Measurements from ENCODE around the gene PLB1.
A peak's percentile ranks its signal among the peaks of the same experiment; 100 is the strongest.

The PLB1 gene

DNA sequence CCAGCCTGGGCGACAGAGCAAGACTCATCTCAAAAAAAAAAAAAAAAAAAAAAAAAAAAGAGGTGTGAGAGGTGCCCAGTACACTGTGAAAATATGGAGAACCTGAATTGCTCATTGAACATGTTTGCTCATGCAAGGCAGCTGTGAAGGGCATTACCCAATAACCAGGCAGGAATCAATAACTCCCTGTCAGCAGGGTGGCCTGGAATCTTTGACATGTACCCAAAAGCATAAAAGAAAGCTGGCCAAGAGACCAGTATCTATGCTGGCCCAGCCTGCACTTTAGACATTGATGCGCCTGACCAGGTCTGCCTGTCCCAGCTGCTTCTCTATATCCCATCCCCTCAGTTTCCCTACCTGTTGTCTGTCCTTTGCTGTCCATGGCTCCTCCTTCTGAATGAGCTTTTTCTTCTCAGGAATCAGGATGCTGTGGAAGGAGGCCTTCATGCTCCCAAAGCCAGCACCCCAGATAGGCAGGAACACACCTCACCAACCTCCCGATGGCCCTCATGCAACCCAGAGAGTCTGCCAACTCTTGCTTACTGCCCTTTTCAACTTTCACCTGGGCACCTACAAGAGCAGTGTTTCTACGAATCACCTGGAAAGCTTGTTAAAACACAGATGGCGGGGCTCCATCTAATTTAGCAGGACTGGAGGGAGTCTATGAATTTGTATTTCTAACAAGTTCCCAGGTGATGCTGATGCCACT lies 172.4 kb downstream of the PLB1 start:
- no peak for DNase-seq (ENCODE audit: low read depth)

DNA sequence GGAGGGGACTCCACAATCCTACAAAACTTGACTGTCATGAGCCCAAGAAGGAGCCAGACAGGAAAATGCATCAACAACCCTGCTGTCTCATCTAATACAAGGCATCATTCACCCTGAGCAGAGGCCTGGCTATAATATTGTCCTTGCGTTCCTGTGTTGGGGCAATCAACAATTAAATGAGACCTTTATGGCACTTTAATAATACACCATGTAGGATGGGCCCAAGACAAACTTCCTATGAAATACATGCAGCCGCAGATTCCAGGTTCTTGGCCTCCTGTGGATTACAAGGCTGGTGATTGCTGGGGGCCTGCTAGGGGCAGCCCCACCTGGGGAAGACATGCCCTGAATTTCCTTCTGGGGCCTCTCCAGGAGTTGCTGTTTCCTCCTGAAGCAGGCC lies 173.0 kb downstream of the PLB1 start:
- DNase-seq (ENCODE audit: low read depth), result no peak

DNA sequence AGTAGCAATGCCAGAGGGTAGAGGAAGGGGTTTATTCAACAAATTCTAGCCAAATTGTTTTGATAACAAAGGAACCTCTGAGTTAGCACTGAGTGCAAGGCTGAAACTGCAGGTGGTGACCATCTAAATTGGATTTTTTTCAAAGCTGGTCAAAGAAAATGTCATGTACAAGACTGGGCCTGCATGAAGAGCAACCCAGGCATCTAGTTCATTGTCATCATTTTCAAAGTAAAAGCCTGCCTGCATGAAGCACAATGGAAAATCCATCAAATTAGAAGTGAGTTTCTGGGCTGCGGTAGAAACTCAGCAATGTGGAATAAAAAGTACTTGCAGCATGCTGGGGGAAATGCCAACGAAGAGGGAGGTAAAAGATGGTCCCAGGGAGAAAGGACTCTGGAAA lies 175.0 kb downstream of the PLB1 start:
- DNase-seq (ENCODE audit: low read depth), result no peak

DNA sequence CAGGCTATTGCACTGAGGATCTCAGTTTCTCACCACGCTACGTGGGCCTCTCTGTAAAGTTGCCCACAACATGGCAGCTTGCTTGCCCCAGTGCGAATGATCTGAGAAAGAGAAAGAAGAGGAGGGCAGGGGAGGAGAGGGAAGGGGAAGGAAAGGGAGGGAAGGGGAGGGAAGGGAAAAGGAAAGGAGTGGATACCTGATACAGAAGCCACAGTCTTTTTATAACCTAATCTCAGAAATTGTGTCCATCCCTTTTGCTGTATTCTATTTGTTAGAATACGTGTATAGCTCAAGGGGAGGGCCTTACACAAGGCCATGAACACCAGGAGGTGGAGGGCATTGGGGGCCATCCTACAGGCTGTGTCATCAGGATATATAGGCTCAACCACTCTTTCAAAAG lies 177.5 kb downstream of the PLB1 start:
- no peak for DNase-seq (ENCODE audit: low read depth)

DNA sequence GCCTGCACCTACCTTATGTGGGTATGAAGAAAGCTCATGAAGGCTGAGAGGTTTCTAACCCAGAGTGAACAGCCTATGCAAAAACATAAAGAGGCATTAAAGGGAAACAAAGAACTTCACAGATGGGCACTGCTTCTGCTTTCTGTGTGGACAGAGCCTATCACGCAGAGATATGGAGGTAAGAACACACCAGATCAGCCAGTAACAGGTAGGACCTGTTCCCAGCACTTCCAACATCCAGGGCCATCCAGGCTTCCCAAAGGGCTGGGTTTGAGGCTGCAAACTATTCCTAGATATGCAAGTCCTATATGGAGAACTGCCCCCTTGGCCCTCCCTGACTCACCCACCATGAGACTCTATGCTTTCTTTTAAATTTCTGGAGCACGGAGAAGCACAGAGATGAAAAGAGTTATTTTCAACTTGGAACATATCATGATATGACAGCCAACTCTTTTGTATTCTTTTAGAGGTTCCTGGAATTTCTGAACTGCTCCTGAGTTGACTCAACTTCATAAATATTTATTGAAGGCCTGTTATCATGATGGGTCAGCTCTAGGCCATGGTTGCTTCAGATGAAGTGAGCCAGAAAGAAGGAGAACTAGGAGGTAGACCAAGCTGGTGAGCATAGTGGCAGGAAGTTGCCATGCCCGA lies 178.3 kb downstream of the PLB1 start:
- no peak for DNase-seq (ENCODE audit: low read depth)

DNA sequence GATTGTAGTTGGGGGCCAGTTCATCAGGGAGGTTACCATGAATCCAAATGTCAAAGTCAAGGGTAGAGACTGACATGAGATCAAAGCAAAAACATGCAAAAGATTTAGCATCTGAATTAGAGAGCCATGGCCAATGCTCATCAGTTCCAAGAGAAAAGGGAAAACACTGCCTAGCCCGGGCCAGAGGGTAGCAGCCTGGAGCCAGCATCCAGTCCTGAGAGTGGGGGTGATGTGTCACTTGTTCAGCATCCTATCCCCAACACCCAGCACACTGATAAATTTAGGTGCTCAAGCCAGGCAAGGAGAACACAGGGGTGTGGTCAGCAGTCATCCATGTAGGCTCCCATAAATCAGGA lies 178.8 kb downstream of the PLB1 start:
- no peak for DNase-seq (ENCODE audit: low read depth)

DNA sequence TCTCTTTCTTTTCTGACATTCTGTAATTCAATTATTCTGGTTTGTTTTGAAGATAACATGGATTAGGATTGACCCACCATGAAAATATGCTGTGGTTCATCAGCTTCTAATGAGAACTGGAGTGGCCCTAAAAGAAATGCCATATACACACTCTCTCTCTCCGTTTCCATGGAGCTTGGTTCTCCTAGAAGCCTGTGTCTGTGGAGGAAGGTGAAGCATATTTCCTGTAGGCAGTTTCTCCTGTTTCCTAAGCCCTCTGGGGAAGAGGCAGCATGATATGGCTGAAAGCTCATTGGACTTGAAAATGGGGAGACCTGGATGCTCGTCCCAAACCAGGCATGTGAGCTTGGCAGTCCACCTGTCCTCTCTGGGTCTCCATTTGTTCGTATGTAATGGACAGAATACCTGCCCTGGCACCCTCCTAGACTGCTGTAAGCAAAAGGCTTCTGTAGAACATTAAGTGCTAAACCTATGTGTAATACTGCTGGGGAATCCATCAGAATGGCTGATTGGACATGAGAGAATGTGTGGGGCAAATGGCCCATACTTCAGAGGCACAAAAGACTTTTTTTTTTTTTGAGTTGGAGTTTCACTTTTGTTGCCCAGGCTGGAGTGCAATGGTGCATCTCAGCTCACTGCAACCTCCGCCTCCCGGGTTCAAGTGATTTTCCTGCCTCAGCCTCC lies 180.4 kb downstream of the PLB1 start:
- no peak for DNase-seq (ENCODE audit: low read depth)

DNA sequence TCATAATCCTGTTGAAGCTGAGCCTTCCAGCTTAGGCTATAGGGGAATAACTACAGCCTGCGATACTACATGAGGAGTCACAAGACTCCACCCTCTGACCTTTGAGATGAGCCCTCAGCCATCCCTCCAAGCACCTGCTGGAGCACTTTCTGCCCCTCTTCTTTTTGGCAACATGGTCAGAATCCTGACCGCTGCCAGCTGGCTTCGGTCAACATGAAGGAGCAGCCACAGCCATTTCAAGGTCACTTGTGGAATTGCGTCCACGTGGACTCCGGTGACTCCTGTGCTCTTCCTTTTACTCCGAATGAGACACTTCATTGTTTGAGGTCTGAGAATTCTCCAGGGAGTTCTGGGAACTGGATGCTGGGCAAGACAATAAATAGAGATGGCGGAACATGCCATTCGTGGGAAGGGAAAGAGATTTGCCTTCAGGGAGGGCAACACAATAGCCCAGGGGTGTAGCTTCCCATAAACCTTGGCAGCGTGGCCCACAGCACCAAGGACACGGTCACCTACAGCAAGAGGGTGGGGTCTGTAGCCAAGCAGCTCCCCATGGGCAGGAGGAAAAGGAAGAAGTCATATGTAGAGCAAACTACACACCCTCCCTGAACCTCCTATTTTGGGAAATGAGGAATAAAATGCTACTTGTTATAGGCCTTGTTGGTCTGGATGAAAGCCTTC lies 182.5 kb downstream of the PLB1 start:
- no peak for DNase-seq (ENCODE audit: low read depth)

DNA sequence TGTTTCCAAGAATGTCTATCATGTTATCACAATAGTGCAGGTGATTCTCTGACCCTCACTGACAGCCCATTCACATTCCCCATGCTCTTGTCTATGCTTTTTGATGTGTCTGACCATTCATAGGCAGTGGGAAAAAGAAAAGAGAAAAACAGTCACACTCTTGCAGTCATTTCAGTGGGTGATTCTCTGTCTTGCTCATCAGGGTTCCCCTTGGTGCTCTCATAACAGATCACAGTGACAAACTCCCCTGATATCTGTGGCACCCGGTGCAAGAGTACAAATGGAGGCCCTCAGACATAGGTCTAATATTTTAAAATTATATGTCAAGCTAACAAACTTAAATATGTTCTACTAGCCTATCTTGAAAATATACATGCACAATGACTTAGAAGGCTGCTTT lies 183.1 kb downstream of the PLB1 start:
- no peak for DNase-seq (ENCODE audit: low read depth)

DNA sequence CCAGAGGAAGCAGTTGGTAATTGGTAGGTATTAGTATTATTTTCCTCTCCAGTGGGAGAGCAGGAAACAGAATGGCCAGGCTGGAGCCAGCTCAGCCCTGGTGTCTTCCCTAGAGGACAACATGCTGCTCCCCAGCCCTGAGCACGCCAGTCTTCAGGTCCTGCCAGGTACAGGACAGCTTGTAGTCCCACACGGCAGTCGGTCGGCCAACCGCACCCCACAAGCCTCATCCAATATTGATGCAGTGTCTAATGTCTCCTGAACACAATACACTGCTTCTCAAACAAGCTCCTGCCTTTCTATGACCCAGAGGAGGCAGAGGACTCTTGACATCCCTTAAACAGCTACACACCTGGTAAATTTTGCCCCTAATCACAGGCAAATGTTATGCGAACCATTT lies 184.8 kb downstream of the PLB1 start:
- DNase-seq (ENCODE audit: low read depth), result no peak

DNA sequence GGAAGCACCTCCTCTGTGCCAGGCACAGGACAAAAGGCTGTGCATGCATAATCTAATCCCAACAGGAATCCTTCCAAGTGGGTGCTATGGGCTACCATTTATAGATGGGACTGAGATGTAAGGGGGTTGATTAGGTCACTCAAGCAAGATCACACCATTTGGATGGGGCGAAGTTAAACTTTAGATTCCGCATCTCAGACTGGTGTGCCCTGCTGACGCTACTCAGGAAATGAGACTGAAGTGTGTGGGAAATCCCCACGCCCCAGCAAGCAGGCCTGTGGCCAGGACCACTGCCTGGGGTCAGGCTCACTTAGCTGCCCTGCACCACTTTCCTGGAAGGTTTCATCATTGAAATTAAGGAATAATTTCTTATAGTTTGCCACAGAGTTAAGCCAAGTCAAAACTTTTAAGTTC lies 185.3 kb downstream of the PLB1 start:
- peak; percentile 56 for DNase-seq (ENCODE audit: low read depth)

DNA sequence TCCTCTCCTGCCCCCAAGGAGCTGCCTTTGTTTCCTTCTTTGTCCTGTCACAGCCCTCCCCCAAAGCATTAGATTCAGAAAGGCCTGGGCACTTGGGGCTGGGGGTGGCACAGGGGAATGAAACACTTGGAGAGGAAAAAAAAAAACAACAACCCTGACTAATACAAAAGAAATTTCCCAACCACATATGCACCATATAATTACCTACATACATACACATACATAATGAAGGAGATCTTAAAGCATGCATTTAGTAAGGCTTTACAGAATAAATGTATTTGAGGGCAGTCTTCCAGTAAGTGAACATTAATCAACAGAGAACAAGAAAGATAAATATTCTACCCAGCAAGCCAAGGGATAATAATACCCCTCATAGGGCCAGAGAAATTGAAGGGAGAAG lies 185.7 kb downstream of the PLB1 start:
- DNase-seq (ENCODE audit: low read depth), result peak; percentile 10

DNA sequence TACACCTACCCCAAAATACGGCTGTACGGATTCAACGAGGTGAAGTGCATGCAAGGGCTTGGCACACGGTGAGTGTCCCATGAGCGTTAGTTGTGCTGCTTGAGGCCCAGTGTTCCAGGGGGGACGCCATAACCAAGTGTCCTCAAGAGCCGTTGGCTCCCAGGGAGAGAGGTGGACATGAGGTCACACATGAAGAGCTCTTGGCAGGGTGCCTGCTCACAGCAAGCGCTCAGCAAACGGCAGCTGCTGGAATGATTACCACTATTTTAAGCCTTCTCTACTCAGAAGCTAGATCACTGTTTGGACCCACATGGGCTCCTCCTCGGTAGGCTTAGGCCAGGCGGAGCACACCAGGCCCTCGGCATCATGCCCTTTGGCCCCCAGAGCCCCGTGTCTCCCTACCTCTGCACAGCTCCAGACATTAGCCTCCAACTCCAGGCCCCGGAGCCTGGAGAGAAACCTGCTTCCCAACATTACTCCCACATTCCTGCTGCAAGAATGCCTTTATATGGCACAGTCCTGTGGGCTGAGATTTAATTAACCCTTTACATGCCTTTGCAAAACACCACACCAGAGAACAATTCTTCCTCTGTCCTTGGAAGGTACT lies 187.3 kb downstream of the PLB1 start:
- no peak for DNase-seq (ENCODE audit: low read depth)

DNA sequence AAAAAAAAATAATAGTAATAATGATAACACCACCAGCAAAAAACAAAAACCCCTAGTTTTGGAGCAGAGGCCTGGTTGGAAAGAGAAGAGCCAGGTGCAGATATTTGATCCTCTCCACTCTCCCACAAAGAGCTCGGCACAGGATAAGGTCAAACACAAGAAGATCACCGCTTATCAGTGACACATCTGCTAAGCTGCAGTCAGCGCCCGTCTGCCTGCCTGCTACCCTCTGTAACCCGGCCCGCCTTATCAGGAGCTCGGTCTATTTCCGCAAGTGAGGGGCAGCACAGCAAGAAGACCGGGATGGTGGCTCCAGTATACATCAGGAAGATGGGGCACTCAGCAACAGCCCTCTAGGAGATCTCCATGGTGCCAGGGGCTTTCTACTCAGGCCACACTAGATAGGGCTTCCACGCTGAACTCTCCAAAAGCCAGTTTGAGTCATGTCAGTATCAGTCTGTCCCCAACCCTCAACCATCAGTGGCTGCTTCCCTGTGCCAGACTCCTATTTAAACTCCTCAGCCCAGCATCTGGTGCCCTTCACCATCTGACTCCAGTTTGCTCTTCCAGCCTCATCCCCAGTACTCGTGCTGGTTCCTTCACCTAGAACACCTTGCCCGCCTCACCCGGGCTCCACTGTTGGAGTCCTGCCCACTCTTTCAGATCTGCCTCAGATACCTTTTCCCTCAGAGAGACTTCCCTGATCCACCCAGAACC lies 188.4 kb downstream of the PLB1 start:
- no peak for DNase-seq (ENCODE audit: low read depth)

DNA sequence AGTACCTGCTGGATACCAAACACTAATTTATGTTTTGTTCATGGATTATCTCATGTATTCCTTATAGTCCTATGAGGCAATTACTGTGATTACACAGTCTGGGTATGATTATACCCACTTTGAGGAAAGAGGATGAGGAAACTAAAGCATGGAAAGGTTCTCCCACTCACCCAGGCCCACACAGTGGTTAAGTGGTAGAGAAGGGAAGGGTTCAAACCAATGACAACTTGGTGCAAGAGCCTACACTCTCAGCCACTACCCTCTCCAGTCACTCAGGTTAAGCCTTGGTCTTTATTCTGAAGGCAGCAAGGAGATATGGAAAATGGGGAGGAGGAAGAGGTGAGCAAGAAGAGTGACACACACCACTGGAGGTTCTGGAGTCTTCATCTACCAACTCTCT lies 191.3 kb downstream of the PLB1 start:
- no peak for DNase-seq (ENCODE audit: low read depth)

DNA sequence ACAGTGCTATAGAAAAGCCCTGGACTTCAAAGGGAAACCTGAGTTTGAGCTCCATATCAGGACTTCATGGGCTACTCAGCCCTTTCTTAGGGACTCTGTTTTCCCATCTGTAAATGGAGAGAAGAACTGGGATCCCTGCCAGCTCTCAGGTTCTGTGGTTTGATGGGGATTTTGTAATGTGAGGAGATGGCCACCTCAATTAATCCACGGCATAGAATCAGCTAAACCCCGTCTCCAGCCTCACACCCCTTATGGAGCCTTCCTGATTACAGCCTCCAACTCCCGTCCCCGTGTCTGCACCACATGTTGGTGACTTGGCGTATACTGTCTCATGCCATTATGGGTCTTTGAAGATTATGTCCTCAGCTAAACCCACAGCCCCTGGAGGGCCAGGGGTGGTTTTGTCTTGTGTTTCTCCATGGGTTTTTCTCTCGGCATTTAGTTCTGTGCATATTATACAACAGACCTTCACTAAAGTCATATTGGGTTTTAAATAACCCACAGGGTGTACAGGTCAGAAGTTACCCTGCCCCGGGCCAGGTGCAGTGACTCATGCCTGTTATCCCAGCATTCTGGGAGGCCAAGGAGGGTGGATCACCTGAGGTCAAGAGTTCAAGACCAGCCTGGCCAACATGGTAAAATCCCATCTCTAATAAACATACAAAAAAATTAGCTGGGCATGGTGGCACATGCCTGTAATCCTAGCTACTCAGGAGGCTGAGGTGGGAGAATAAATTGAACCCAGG lies 192.0 kb downstream of the PLB1 start:
- no peak for DNase-seq (ENCODE audit: low read depth)

DNA sequence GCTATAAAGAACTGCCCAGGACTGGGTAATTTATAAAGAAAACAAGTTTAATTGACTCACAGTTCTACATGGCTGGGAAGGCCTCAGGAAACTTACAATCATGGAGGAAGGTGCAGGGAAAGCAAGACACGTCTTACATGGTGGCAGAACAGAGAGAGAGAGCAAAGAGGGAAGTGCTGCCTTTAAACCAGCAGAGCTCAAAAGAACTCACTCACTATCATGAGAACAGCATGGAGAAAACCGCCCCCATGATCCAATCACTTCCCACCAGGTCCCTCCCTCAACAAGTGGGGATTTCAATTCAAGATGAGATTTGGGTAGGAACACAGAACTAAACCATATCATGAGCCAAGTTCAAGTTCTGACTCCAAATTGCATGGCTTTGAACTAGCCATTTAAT lies 193.0 kb downstream of the PLB1 start:
- DNase-seq (ENCODE audit: low read depth), result no peak

DNA sequence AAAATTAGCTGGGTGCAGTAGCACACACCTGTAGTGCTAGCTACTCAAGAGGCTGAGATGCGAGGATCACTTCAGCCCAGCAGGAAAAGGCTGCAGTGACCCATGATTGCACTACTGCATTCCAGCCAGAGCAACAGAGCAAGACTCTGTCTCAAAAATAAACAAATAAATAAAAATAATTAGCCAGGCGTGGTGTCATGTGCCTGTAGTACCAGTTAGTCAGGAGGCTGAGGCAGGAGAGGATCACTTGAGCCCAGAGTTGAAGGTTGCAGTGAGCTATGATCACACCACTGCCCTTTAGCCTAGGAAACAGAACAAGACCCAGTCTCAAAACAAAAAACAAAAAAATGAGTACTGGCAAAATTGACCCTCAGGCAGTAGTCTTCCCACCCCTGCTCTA lies 193.9 kb downstream of the PLB1 start:
- DNase-seq (ENCODE audit: low read depth), result no peak

DNA sequence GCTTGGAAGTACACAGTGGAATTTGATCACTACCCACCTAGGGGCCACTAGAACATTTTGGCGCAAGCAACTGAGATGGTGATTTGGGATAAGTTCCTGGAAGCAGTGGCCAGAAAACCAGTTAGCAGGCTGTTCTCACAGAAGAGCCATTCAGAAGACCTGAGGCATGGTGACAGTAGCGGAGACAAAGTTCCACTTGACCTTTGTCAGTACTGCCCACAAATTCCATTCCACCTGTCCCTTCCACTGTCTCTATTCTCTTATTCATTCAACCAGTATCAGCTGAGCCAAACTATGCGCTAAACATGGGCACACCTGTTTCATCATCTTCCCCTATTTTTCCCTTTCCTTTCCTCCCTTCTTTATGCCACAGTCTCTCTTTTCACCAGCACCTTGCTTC lies 196.6 kb downstream of the PLB1 start:
- DNase-seq (ENCODE audit: low read depth), result no peak

DNA sequence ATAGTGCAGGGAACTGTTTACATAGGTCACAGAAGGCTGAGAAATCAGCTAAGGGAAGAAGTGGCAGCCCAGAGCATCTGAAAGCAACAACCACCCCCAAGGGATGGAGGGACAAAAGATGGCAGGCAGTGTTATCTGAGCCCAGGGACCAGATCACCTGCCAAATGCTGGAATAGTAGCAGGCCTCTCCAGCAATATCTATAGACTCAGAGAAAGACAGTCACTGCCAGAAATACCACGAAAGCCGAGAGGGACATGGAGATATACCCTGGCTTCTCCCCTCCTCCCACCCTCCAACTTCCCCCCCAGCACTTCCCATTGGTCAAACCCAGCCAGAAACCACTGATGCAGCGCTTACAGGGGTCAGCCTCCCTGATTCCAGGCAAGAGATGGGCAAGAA lies 197.4 kb downstream of the PLB1 start:
- DNase-seq (ENCODE audit: low read depth), result no peak

Measured in activated T-helper 9 cell treated with anti-CD3 and anti-CD28 coated beads, Interleukin-2, amount 50 U/mL, for 16 hours (primary cell).